GM21619 (cell line): Measurements from ENCODE around the gene RGMB.

Experiments
- ATAC-seq: cut with Tn5 transposase; IDR thresholded peaks from one replicate; pipeline ENCODE4 v1.9.1; 2021; ENCODE audit not compliant: unreplicated experiment

Gene RGMB

DNA sequence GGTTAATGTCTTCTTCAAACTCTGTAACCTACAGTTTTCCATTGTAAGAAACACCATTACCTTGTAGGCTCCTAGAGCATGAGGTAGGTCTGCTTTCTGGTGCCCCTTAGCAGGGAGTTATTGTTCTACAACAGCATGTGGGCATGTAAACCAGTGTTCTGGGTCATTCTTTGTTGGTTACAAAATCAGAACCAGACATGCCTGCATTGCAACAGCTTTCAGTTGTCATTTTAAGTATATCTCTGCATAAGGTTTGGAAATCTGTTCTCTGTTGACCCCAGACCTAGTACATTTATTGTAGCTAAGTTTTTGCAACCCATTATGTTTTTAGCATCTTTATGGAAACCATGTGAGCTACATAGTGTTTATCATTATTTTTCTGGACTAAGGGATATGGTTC lies 10.9 kb downstream of the RGMB start:
- ATAC-seq, result no peak

DNA sequence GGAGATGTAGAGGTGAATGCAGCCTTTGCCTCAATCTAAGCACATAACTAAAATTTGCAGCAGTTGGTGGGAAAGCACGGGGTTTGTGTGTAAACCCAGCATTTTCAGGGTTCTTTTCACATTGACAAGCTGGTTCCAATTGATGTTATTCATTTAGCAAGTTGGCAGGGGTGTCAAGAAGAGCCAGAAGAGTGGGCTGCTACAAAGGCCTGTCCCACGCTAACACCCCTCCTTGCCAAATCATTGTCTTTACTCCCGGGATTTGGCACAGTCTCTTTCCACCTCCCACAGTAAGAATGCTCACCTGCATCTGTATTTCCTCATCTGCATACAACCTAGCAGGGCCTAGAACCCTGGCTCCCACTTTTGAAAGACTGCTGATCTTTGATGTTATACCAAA lies 11.8 kb downstream of the RGMB start:
- ATAC-seq, result no peak

DNA sequence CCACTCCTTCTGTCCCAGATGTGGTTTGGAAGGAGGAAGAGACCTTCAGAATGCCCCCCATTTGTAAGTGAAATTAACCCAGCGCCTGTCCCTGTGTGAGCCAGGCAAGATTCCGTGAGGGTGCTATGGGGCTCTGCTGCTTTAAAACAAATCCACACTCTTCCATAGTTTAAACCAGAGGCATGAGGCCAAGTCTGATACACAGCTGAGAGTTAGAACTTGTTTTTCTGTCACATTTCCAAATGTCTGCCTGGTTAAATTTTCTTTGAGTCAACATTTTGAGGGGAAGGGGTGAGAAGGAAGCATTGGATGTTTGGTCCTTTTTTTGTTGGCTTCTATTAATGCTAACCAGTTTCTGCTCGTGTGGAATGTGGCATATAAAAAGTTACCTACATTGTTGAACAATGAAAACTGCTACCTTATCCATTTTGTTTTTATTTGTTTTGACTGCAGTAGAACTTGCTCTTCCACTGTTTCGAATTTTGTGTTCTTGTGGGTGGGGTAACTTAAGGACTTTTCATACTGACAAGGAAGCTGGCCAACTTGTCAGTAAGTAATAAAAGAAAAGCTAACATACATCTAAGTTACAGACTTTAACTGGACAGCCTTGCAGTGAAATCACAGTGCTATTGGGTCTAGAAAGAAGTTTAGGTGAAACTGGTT lies 12.9 kb downstream of the RGMB start:
- ATAC-seq, result no peak

DNA sequence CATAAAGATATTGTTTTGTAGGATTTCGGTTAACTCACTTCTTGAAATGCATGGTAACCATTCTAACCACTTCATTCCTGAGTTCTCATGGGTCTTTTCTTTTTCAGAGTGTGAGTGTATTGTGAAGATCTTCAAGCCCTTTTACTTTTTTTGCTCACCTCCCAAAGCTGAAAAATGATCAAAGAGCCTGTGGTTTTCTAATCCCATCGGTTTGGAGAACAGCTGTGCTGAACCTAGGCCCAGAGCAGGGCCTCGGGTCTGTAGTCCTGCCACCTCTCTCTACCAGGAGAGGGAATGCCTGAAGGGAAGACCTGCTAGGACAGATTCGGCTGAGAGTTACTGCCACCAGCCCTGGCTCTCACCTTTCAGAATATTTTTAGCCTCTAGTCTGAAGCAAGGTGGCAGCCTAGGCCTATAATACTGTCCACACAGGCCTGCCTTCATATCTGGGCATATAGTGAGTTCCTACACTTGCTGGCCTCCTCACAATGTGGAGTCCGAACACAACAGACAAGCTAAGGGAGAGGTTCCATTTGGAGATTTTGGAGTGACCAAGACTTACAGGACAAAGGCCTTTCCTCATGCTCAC lies 13.8 kb downstream of the RGMB start:
- no peak for ATAC-seq

DNA sequence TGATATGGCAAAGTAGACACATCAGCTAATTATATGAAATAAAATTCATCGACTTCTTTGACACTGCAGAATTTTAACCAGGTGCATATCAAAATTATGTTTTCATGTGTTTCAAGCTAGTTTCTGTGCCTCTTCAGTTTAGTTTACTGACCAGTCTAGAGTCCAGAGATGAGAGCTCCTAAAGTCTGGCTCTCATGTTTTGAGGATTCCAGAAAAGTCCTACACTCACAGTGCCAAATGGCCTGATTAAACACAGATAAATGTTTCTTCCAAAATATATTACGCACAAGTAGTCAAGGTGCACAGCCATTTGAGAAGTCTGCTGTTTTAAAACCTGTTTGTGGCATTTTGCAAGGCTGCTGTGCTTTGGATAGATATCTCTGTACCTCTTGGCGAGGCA lies 15.6 kb downstream of the RGMB start:
- ATAC-seq, result no peak

DNA sequence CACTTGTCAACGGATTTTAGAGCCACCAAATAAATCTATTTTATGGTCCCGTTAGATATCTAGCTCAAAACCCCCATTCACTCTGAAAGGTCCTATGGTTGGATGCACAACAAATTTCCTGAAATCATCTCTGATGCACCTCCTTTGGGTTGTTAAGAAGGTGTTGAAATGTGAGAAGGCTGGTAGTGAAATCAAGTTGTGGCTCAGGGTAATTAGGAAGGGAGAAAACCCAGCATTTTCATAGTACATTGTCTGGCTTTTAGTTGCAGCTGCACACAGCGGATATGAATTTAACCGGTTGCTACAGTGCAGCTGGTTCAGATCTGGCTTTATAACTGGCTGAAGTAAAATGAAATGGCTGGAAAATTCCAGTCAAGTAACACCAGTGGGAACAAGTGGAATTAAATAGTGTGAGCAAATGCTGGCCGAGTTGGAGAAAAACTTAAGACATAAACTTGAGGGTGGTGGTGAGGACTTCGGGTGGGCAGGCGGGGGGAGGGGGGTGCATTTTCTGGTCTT lies 17.6 kb downstream of the RGMB start:
- ATAC-seq, result no peak

DNA sequence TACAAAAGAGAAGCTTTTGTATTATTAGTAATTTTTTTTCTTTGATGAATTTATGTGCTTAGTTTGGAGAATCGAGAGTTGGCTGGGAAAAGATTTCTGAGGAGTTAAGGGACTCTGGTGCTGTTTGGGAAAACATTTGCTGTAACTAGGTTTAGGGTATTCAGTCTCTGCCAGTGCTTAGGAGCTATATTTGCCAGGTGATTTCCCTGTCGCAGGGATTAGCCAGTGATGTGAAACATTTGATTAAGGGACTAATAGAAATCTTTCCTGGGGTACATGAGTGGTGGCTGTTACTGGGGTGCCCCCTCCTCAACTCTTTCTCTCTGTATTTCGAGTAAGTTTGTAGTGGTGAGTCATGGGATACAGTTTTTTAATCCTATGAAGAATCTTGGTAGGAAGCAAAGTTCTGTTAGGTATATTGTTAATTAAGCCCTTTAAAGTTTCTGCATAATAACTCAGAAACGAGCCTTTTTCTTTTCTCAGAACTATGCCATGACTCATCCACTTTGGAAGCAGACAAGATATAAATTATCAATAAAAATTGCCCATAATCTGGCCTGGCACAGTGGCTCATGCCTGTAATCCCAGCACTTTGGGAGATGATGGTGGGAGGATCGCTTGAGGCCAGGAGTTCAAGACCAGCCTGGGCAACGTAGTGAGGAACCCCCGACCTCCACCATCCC lies 18.6 kb downstream of the RGMB start:
- ATAC-seq, result no peak

GRCh38 chr5:98793223-98793622 lies 19.8 kb downstream of the RGMB start:
- ATAC-seq, result no peak

- no peak for ATAC-seq
Measured at GRCh38 chr5:98794001-98794400, 20.5 kb downstream of the RGMB start.

- no peak for ATAC-seq
Measured at GRCh38 chr5:98794414-98795080, 21.1 kb downstream of the RGMB start.

DNA sequence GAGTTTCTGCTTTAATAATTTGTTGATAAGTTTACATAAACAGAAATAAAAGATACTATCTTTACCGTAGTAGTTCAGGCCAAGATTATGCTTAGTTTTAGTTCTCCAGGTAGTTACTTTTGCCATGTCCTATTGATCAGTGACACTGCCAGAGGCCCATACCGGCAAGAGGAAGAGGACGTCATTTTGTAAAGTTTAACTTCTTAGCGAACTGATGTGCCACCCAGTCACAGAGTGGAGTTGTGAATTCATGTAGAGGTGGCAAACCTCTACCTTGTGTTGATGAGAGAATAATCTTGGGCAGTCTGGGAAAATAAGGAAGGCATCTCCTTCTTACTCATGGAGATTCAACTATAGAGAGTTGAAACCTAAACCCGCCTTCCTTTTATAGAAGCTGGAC lies 21.8 kb downstream of the RGMB start:
- ATAC-seq, result no peak

DNA sequence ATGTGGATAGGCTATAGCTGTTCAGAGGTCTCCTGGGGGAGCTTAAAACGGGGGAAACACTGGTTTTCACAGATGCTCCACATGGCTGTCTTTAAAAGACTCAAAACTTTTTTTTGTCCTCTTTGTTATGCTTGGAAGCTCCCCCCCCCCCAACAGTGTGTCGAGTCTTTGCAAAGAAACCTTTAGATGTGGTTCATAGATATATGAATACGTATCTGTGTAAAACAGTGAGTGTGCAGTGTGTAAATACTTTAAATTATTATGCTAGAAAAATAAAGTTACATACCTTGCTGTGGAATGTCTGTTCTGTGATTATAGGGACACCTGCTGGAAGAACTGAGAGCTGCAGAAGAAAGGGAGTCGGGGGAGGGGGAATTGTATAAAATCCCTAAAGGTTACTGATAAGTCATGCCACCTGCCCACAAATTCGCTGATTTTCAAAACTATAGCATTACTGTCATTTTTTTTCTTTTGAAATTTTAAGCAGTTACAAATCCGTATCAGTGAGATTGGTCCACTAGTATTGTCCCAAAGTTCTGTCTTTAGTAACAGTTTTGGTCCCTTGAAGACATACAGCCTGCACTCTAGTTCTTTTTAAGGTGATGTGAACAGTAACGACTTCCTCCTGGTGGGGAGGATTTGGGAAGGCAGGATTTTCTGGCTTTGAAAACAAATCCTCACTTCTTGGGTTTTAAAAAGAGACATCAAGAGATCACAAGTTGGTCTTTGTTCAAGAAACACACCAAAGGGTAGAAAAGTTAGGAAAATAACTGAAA lies 22.9 kb downstream of the RGMB start:
- ATAC-seq, result peak; percentile 76

DNA sequence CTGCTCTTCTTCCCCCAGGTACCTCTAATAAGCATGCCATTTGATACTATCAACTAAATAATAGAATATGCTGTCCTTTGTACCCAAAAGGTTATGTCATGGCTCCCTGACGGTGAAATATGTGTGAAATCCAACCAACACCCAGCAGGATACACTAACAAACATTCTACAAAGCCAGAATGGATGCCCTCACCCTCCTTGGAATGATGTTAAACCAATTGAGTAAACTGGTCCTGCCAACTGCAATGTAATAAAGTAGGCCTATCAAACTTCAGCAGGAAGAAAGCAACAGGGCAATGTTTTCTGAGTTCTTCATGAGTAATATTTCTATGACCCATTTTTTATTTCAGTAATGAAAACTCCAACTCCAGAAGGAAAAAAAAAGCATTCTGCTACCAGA lies 24.9 kb downstream of the RGMB start:
- ATAC-seq, result no peak

GRCh38 chr5:98798847-98799246 lies 25.4 kb downstream of the RGMB start:
- ATAC-seq, result no peak

DNA sequence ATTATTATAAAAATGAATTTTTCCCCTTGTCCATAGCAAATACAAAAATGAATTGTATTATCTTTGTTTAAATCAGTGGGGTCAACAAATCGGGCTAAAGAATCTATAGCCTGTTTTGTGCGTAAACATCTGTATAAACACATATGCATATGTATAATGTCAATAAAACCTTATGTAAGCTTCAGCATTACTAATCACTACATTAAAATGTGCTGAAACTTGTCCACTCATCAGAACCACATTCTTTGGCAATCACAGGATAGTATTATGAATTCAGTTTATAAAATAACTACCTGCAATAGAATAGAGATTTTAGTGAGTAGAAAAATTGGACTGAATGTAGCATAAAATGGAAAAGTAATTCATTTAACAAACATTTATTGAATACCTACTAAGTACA lies 30.6 kb downstream of the RGMB start:
- ATAC-seq, result no peak

- no peak for ATAC-seq
Measured at GRCh38 chr5:98805070-98805469, 31.6 kb downstream of the RGMB start.

- no peak for ATAC-seq
Measured at GRCh38 chr5:98807806-98808205, 34.3 kb downstream of the RGMB start.

GRCh38 chr5:98810206-98810605 lies 36.7 kb downstream of the RGMB start:
- no peak for ATAC-seq

- ATAC-seq, result no peak
Measured at GRCh38 chr5:98813755-98814154, 40.3 kb downstream of the RGMB start.

DNA sequence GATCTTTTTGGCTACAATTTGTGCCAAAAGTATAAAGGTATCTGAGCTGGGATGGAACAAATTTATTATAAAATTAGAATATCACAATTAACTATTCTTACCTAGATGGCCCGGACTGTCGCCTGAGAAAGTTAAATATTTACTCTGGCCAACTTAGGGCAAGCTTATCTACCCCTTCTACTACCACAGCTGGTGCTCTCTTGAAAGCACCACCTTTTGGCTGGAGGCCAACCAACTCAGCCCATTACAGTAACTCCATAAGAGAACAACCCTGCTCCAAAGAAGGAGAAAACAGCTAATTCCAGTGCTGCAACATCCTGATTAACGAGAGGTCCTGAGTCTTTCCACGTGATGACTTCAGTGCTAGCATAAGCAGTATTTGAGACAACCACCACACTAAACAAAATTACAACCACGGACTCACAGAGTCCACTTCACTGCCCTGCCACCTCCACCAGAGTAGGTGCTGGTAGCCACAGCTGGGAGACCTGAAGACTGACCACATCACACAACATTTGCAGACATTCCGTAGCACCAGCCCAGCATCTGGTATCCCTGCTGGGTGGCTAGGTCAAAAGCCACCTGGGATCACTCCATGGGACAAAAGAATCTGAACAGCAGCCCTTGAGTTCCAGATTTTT lies 43.2 kb downstream of the RGMB start:
- no peak for ATAC-seq
